HG03469 (cell line): ENCODE measurements around the gene PTEN.

ENCODE experiments used
- ATAC-seq: cut with Tn5 transposase; IDR thresholded peaks from one replicate; pipeline ENCODE4 v1.9.1; 2021; ENCODE audit warnings: mild to moderate bottlenecking, moderate library complexity, moderate number of reproducible peaks; ENCODE audit not compliant: unreplicated experiment

The PTEN gene

GRCh38 chr10:87966459-87966858 is 103.0 kb downstream of the PTEN start:
- no peak for ATAC-seq

DNA sequence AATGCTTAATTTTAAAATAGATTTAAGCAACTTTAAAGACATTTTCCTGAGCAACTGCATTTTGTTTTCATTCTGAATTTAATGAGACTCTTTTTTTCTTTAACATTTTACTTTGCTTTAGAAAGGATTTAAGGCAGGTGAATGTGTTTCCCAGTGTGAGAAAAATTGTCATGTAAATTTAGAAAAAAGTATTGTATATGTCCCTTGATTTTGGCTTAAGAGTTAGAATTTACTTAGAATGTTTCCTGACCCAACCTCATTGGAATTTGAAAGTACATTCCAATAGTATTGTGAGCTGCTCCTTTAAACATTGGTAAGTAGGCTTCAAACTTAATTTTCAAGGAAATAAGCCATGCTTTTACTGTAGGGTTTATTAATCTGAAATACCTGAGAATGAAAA is 110.2 kb downstream of the PTEN start:
- no peak for ATAC-seq

DNA sequence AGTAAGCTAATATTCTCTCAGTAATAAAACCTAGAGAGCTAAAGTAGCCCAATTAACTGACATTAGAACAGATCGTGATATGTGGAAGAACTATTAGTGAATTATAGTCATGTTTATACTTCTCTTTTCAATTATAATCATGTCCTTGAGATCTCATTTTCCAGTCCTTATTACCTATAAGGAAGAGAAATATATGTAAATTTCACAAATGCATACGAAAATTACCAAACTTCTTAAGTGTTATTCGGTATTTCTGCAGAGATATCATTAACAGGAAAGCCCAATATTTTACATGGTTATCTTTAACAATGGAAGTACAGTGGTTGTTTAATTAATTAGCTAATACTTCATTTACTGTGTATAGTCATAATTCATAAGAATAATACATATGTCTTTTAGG is 110.7 kb downstream of the PTEN start:
- no peak for ATAC-seq

- ATAC-seq, result no peak
Observed at GRCh38 chr10:87974769-87975168, 111.3 kb downstream of the PTEN start.

- ATAC-seq, result no peak
Observed at GRCh38 chr10:87976101-87976743, 112.8 kb downstream of the PTEN start.

GRCh38 chr10:87978166-87978565 is 114.7 kb downstream of the PTEN start:
- ATAC-seq, result no peak

- no peak for ATAC-seq
Observed at GRCh38 chr10:87979847-87980246, 116.4 kb downstream of the PTEN start.

DNA sequence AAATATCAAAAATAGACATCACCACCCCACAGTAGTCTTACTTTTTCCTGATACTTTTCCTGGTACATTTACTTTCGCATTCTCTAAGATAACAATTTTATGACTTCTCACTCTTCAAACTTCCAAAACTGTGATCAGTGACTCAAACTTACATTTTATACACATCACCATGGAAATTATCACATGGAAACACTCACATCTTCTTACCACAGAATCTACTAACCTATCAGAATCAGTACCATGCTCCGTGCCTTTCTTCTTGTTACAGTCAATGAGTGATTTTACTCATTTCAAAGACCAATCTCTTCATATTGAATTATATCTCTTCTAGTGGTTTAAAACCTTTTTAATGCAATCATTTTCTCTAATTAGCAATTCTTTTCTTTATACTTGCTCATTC is 120.3 kb downstream of the PTEN start:
- no peak for ATAC-seq

GRCh38 chr10:87987206-87987605 is 123.8 kb downstream of the PTEN start:
- no peak for ATAC-seq

- ATAC-seq, result no peak
Observed at GRCh38 chr10:87991946-87992345, 128.5 kb downstream of the PTEN start.

DNA sequence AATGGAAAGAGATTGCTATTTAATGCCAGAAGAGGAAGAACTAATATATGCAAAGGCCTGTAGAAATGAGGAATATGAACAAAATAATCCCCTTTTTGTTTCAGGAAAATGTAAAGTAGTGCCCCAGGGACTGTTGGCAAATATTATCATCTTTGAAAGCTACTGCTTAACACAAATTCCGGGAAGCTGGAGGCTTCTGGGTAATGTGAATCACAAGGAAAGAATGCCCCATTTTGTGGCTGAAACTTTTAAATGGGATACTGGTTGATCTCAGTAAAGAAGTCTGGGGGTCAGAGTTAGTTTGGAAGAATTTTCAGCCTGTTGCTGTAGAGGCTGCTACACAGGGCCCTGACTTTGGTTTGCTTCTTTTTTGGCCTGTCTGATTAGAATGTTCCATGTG is 141.0 kb downstream of the PTEN start:
- ATAC-seq, result no peak

DNA sequence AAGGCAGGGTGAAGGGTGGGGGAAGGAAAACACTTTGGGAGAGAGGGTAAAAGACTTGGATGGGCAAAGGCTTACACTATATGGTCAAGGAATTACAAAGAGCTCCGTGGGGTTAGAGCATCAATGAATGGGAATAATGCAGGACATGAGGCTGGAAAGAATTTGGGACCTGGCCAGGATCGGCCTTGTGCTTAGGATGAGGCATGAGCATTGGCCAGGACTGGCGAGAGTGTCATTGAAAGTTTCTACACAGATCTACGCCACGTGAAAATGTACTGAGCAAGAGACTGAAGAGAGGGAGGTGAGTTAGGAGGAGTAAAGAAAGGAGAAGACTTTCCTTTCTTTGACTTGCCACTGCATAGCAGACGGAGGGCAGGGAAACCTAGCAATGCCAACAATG is 142.8 kb downstream of the PTEN start:
- ATAC-seq, result no peak

DNA sequence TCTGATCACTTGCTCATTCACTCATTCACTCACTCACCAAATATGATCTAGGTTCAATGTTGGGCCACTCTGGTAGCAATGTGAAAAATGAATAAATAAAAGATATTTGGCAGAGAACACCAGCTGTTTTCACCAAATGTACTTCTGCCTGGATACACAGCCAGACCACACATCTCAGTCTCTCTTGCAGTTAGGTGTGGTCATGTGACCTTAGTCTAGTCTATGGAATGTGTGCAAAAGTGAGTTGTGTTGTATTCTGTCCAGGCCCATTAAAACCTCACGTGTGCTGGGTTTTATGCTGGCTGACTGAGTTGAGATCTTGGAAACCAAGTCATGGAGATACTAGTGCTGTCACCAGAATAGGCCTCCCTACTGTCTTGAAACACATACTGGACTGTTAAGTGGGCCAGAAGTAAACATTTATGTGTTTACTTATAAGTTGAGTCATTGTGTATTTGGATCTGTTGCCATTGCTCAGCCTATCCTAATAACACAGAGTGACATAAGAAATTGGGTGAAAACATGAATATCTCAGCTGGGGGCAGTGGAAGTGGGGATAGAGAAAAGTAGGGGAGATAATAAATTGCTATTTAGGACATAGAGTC is 145.5 kb downstream of the PTEN start:
- ATAC-seq, result no peak

DNA sequence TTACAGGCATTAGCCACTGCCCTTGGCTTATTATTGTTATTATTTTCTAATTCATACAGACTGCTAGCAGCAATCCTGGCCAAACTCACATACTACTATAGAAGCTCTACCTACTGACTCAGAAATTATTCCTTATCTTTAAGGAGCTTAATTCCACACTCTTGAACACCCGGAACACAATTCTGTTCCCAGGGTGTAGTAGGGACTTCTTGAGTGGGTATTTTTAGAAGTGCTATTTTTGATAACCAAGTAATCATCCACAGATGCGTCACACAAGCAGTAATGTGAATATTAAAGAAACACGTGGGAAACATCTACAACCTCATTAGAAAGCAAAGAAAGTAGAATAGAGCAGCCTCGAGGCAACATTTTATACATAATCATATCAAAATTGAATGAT is 149.2 kb downstream of the PTEN start:
- no peak for ATAC-seq

GRCh38 chr10:88017781-88018180 is 154.4 kb downstream of the PTEN start:
- no peak for ATAC-seq

- no peak for ATAC-seq
Observed at GRCh38 chr10:88019753-88020152, 156.3 kb downstream of the PTEN start.
